Tibial nerve (tissue), 4 donors: ENCODE data around the gene SPC25. TPM values are rescaled to one million over a fixed set of nuclear protein-coding genes. Genes with fewer than 3 reads are reported as not detected.

Experiments
- DNase-seq, 2 donors: peaks; one replicate each; pipeline ENCODE4 v3.0.0-alpha.2; 2019; ENCODE audit warnings: low spot score in 2 of 2
- H3K27ac ChIP-seq, 4 donors: fragments of 200-600 bp; sonication (generic) in 3 of 4; one replicate each; pipeline ENCODE4 v1.5.1; 2017 to 2019; ENCODE audit warnings: mild to moderate bottlenecking in 1 of 4
- H3K27me3 ChIP-seq, 2 donors: fragments of 200-600 bp; sonication (generic) in 1 of 2; one replicate each; pipeline versions ENCODE4 v1.5.1 to v1.6.0; 2017 to 2019
- H3K36me3 ChIP-seq, 3 donors: fragments of 200-600 bp; sonication (generic); one replicate each; pipeline ENCODE4 v1.5.1; 2018 to 2019
- H3K4me1 ChIP-seq, 4 donors: fragments of 200-600 bp; sonication (generic) in 3 of 4; one replicate each; pipeline ENCODE4 v1.5.1; 2017 to 2019
- H3K4me3 ChIP-seq, 4 donors: fragments of 200-600 bp; sonication (generic) in 3 of 4; one replicate each; pipeline ENCODE4 v1.5.1; 2017 to 2019; ENCODE audit warnings: mild to moderate bottlenecking in 1 of 4, moderate library complexity in 1 of 4
- H3K9me3 ChIP-seq, 4 donors: fragments of 200-600 bp; sonication (generic) in 3 of 4; one replicate each; pipeline ENCODE4 v1.5.1; 2017 to 2019
- EP300 ChIP-seq, 2 donors: sonication (generic); formaldehyde crosslinking; IDR thresholded peaks; one replicate each; pipeline ENCODE4 v1.6.1; 2017; ENCODE audit warnings: antibody characterized with exemption in 2 of 2, mild to moderate bottlenecking in 1 of 2
- POLR2A ChIP-seq, 2 donors: fragments of 450-650 bp; IDR thresholded peaks; one replicate each; pipeline ENCODE4 v1.6.1; 2017; ENCODE audit warnings: antibody characterized with exemption in 2 of 2, mild to moderate bottlenecking in 2 of 2, moderate library complexity in 2 of 2
- WGBS, 2 donors: methylation state at CpG; one replicate each; pipeline ENCODE4 v1.1.5; 2018; 5-methylcytosine and 5-hydroxymethylcytosine counted together
- total RNA-seq, 4 donors: library from RNA; depleted of rRNA; stranded (reverse); fragments of >200 nt; gene quantifications; one replicate each; pipeline ENCODE4 v1.1.0, GENCODE V29; 2016
- TF ChIP-seq, protein P1 (sequence below), 5 experiments: fragments of 200-600 bp in 3 of 5; fragments of 450-650 bp in 2 of 5; sonication (generic) in 3 of 5; IDR thresholded peaks; one replicate each; pipeline ENCODE4 v1.5.1; 2016 to 2019; ENCODE audit warnings: antibody characterized with exemption in 5 of 5, mild to moderate bottlenecking in 3 of 5, moderate library complexity in 2 of 5

SPC25 gene
- total RNA-seq, 4 donors from 2014 or later, result not detected

- WGBS, 2 donors, result 69 to 81% methylated on average over 1 of the region's 1 CpG
- Histone ChIP-seq H3K4me3 (no peak overlapping the region), H3K9me3 (no peaks in the 10 kb centered on the region), H3K4me1 (peaks cover 0 to 11% (median 0%) of the 10 kb centered on the region in 4 donors), H3K27ac (no peak overlapping the region), H3K36me3 (no peaks in the 10 kb centered on the region), H3K27me3 (no peaks in the 10 kb centered on the region)
- no peak for DNase-seq
- TF ChIP-seq EP300 (IDR thresholded peaks at IDR 0.05) (no peak), POLR2A (IDR thresholded peaks at IDR 0.05) (no peak)
- TF ChIP-seq, protein P1, sequence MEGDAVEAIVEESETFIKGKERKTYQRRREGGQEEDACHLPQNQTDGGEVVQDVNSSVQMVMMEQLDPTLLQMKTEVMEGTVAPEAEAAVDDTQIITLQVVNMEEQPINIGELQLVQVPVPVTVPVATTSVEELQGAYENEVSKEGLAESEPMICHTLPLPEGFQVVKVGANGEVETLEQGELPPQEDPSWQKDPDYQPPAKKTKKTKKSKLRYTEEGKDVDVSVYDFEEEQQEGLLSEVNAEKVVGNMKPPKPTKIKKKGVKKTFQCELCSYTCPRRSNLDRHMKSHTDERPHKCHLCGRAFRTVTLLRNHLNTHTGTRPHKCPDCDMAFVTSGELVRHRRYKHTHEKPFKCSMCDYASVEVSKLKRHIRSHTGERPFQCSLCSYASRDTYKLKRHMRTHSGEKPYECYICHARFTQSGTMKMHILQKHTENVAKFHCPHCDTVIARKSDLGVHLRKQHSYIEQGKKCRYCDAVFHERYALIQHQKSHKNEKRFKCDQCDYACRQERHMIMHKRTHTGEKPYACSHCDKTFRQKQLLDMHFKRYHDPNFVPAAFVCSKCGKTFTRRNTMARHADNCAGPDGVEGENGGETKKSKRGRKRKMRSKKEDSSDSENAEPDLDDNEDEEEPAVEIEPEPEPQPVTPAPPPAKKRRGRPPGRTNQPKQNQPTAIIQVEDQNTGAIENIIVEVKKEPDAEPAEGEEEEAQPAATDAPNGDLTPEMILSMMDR (IDR thresholded peaks at IDR 0.05), result no peak
These were observed 68.2 kb downstream of the SPC25 start for GRCh38 chr2:168821992-168822391.

- WGBS, 2 donors, result 87 to 96% methylated on average over 8 of the region's 8 CpGs
- H3K4me1 ChIP-seq, result peaks cover 0 to 11% (median 0%) of the 10 kb centered on the region in 4 donors
- no peak for TF ChIP-seq EP300 (IDR thresholded peaks at IDR 0.05)
- no peak for TF ChIP-seq POLR2A (IDR thresholded peaks at IDR 0.05)
- TF ChIP-seq, protein P1 (IDR thresholded peaks at IDR 0.05), result no peak
These were observed 68.7 kb downstream of the SPC25 start for GRCh38 chr2:168821577-168821976.

More at GRCh38 chr2:168821577-168821976, 68.7 kb downstream of the SPC25 start:
- Histone ChIP-seq H3K9me3 (no peaks in the 10 kb centered on the region), H3K27me3 (no peaks in the 10 kb centered on the region), H3K36me3 (no peaks in the 10 kb centered on the region), H3K4me3 (no peak overlapping the region), H3K27ac (no peak overlapping the region)
- DNase-seq, result no peak

Other genes starting within 250 kb of the SPC25 start
- 10 to 100 TPM in 3 of 4 donors, 1 to 10 TPM in 1; 6.3 to 42.4 (median 24.4) TPM for gene NOSTRIN, start 87.8 kb downstream of the SPC25 start, total RNA-seq
- not detected for gene G6PC2, start 10.9 kb upstream of the SPC25 start, total RNA-seq
- under 1 TPM in 3 of 4 donors, not detected in 1; 0.30 to 0.63 (median 0.39) TPM for gene ABCB11, start 140.9 kb upstream of the SPC25 start, total RNA-seq
- under 1 TPM in 3 of 4 donors, not detected in 1; 0.21 to 0.59 (median 0.22) TPM for gene DHRS9, start 179.1 kb upstream of the SPC25 start, total RNA-seq